ENCODE measurements around the gene SLCO1A2. TPM values are rescaled to one million over a fixed set of nuclear protein-coding genes. Genes with fewer than 3 reads are reported as not detected.

The SLCO1A2 gene
- polyA plus RNA-seq, 1 donor, result not detected

GRCh38 chr12:21324551-21324950 lies 10.2 kb downstream of the SLCO1A2 start:
- no peak for DNase-seq

GRCh38 chr12:21323736-21324135 lies 11.0 kb downstream of the SLCO1A2 start:
- no peak for DNase-seq

GRCh38 chr12:21308785-21309184 lies 25.9 kb downstream of the SLCO1A2 start:
- DNase-seq, result no peak

GRCh38 chr12:21305661-21306060 lies 29.1 kb downstream of the SLCO1A2 start:
- no peak for DNase-seq

- no peak for DNase-seq
Measured at GRCh38 chr12:21300632-21301031, 34.1 kb downstream of the SLCO1A2 start.

GRCh38 chr12:21296751-21297406 lies 37.8 kb downstream of the SLCO1A2 start:
- DNase-seq, result peak; percentile 3

GRCh38 chr12:21296348-21296747 lies 38.4 kb downstream of the SLCO1A2 start:
- no peak for DNase-seq

GRCh38 chr12:21294176-21294575 lies 40.5 kb downstream of the SLCO1A2 start:
- DNase-seq, result no peak

- DNase-seq, result peak; percentile 10
Measured at GRCh38 chr12:21292111-21292510, 42.6 kb downstream of the SLCO1A2 start.

- DNase-seq, result no peak
Measured at GRCh38 chr12:21289698-21290097, 45.0 kb downstream of the SLCO1A2 start.

- DNase-seq, result no peak
Measured at GRCh38 chr12:21276826-21277225, 57.9 kb downstream of the SLCO1A2 start.

- no peak for DNase-seq
Measured at GRCh38 chr12:21265932-21266331, 68.8 kb downstream of the SLCO1A2 start.

GRCh38 chr12:21264232-21264631 lies 70.5 kb downstream of the SLCO1A2 start:
- no peak for DNase-seq

GRCh38 chr12:21257172-21257571 lies 77.5 kb downstream of the SLCO1A2 start:
- no peak for DNase-seq

- no peak for DNase-seq
Measured at GRCh38 chr12:21252070-21252469, 82.6 kb downstream of the SLCO1A2 start.

- DNase-seq, result no peak
Measured at GRCh38 chr12:21248679-21249078, 86.0 kb downstream of the SLCO1A2 start.

- no peak for DNase-seq
Measured at GRCh38 chr12:21239866-21240265, 94.9 kb downstream of the SLCO1A2 start.

GRCh38 chr12:21234395-21234794 lies 100.3 kb downstream of the SLCO1A2 start:
- no peak for DNase-seq

- DNase-seq, result no peak
Measured at GRCh38 chr12:21223930-21224329, 110.8 kb downstream of the SLCO1A2 start.

GRCh38 chr12:21221778-21222177 lies 112.9 kb downstream of the SLCO1A2 start:
- DNase-seq, result no peak

GRCh38 chr12:21221072-21221471 lies 113.6 kb downstream of the SLCO1A2 start:
- DNase-seq, result no peak

- no peak for DNase-seq
Measured at GRCh38 chr12:21220266-21220665, 114.5 kb downstream of the SLCO1A2 start.

- no peak for DNase-seq
Measured at GRCh38 chr12:21219206-21219605, 115.5 kb downstream of the SLCO1A2 start.

Measured in hindlimb muscle (tissue), 1 donor.